B cell (primary cell): ENCODE results near the gene SEMA3A. TPM values are rescaled to one million over a fixed set of nuclear protein-coding genes. Genes with fewer than 3 reads are reported as not detected.

ENCODE experiments used
- ATAC-seq: fragments of 200-7000 bp; cut with Tn5 transposase; one replicate; pipeline ENCODE4 v1.10.0; 2021; ENCODE audit warnings: low read depth, mild to moderate bottlenecking, moderate number of reproducible peaks, moderate library complexity
- CTCF ChIA-PET: fragments of 350-600 bp; sonication (Branson Sonifier 250); formaldehyde crosslinking; loops from one replicate; lab custom pipeline; 2021; ENCODE audit warnings: antibody characterized with exemption, inconsistent platforms; lab: Charles Lee
- POLR2A ChIA-PET: fragments of 350-600 bp; sonication (Branson Sonifier 250); formaldehyde crosslinking; loops from one replicate; lab custom pipeline; 2021; ENCODE audit warnings: antibody characterized with exemption; lab: Charles Lee
- DNase-seq: peaks from one replicate; pipeline ENCODE4 v3.0.0; 2013
- H2AFZ ChIP-seq: 2 replicates; pipeline ENCODE4 v1.6.1; 2012; ENCODE audit warnings: mild to moderate bottlenecking, low read depth, low read length; ENCODE audit not compliant: insufficient read depth, poor library complexity, severe bottlenecking
- H3K27ac ChIP-seq, 2 donors: 1 replicate in 1 of 2; 2 replicates in 1 of 2; pipeline ENCODE4 v1.5.1; 2012 to 2013; ENCODE audit warnings: low read length in 2 of 2, mild to moderate bottlenecking in 2 of 2, moderate library complexity in 1 of 2
- H3K27me3 ChIP-seq, 4 experiments: fragments of 200-600 bp in 1 of 4; sonication (generic) in 1 of 4; replicated peaks in 1 of 4; 1 replicate in 2 of 4; 2 replicates in 2 of 4; pipeline versions ENCODE4 v1.6.1 to v1.7.0; 2013 to 2016; ENCODE audit warnings: low read length in 3 of 4, mild to moderate bottlenecking in 2 of 4, mixed read lengths in 1 of 4, moderate library complexity in 1 of 4; ENCODE audit not compliant: insufficient read depth in 4 of 4, control insufficient read depth in 3 of 4; ENCODE audit errors: control extremely low read depth in 1 of 4
- H3K36me3 ChIP-seq, 2 experiments: replicated peaks in 1 of 2; 1 replicate in 1 of 2; 2 replicates in 1 of 2; pipeline versions ENCODE4 v1.6.1 to v1.7.1; 2013; ENCODE audit warnings: low read length in 1 of 2; ENCODE audit not compliant: insufficient read depth in 2 of 2, control insufficient read depth in 1 of 2; ENCODE audit errors: control extremely low read depth in 1 of 2, extremely low read depth in 1 of 2
- H3K4me1 ChIP-seq, 2 donors: fragments of 200-600 bp in 1 of 2; sonication (generic) in 1 of 2; 1 replicate in 1 of 2; 2 replicates in 1 of 2; pipeline versions ENCODE4 v1.5.1 to v1.6.1; 2013 to 2017; ENCODE audit warnings: low read length in 2 of 2; ENCODE audit not compliant: control insufficient read depth in 2 of 2, insufficient read depth in 2 of 2
- H3K4me2 ChIP-seq: replicated peaks from 2 replicates; pipeline ENCODE3; 2012; ENCODE audit warnings: mild to moderate bottlenecking, low read depth, low read length; ENCODE audit not compliant: poor library complexity, severe bottlenecking
- H3K4me3 ChIP-seq, 5 experiments: fragments of 200-600 bp in 1 of 5; sonication (generic) in 1 of 5; 1 replicate in 3 of 5; 2 replicates in 2 of 5; pipeline versions ENCODE4 v1.5.1 to v1.7.0; 2011 to 2016; ENCODE audit warnings: low read length in 4 of 5, mild to moderate bottlenecking in 4 of 5, low read depth in 2 of 5, control low read depth in 1 of 5, moderate library complexity in 1 of 5; ENCODE audit not compliant: insufficient read depth in 1 of 5; ENCODE audit errors: control extremely low read depth in 1 of 5, extremely low read depth in 1 of 5
- H3K79me2 ChIP-seq: fragments of 200-600 bp; sonication (generic); one replicate; pipeline ENCODE4 v1.6.0; 2016; ENCODE audit warnings: low read length; ENCODE audit not compliant: control insufficient read depth, insufficient read depth
- H3K9ac ChIP-seq: fragments of 200-600 bp; sonication (generic); 2 replicates; pipeline ENCODE4 v1.6.1; 2017; ENCODE audit warnings: mild to moderate bottlenecking, low read length, moderate library complexity
- H3K9me3 ChIP-seq, 3 donors: one replicate each; pipeline versions ENCODE4 v1.6.1 to v1.7.1; 2013; ENCODE audit warnings: low read length in 2 of 3; ENCODE audit not compliant: control insufficient read depth in 2 of 3, insufficient read depth in 1 of 3; ENCODE audit errors: control extremely low read depth in 1 of 3
- H4K20me1 ChIP-seq: 2 replicates; pipeline ENCODE4 v1.6.0; 2012; ENCODE audit warnings: mild to moderate bottlenecking, low read length; ENCODE audit not compliant: insufficient read depth, control insufficient read depth, poor library complexity, severe bottlenecking
- H3K27ac Mint-ChIP-seq: one replicate; pipeline ENCODE4 v1.8.0; 2021; ENCODE audit warnings: mixed read lengths
- H3K27me3 Mint-ChIP-seq: one replicate; pipeline ENCODE4 v1.8.0; 2021; ENCODE audit warnings: mixed read lengths
- H3K4me1 Mint-ChIP-seq: one replicate; pipeline ENCODE4 v1.8.0; 2021; ENCODE audit warnings: mixed read lengths
- H3K4me3 Mint-ChIP-seq: one replicate; pipeline ENCODE4 v1.8.0; 2021; ENCODE audit warnings: mixed read lengths
- H3K9me3 Mint-ChIP-seq: one replicate; pipeline ENCODE4 v1.8.0; 2022; ENCODE audit warnings: mixed read lengths; ENCODE audit not compliant: insufficient read depth
- EZH2 ChIP-seq: IDR thresholded peaks from 2 replicates; pipeline ENCODE4 v1.6.1; 2012; ENCODE audit warnings: borderline replicate concordance, low read depth, mild to moderate bottlenecking, moderate library complexity, low read length; ENCODE audit not compliant: insufficient read depth, poor library complexity, severe bottlenecking
- WGBS: methylation state at CpG from one replicate; pipeline ENCODE4 v1.1.5; 2013; ENCODE audit warnings: missing lambda C conversion rate; ENCODE audit not compliant: insufficient coverage; 5-methylcytosine and 5-hydroxymethylcytosine counted together
- intact Hi-C: fragments of 100-400 bp; cut with micrococcal nuclease; formaldehyde crosslinking; loops from one replicate; pipeline ENCODE4 v1.10.0; 2022
- polyA plus RNA-seq: library from polyadenylated mRNA; depleted of rRNA; stranded (reverse); fragments of >200 nt; gene quantifications from 2 replicates; pipeline ENCODE4 v1.2.3, GENCODE V29; 2012
- total RNA-seq, 2 donors: library from RNA; stranded (reverse); fragments of 120-200 nt in 1 of 2; gene quantifications; 1 replicate in 1 of 2; 2 replicates in 1 of 2; pipeline versions ENCODE4 v1.2.3 to v1.2.4, GENCODE V29; 2013 to 2022
- TF ChIP-seq, protein P1 (sequence below): fragments of 200-600 bp; IDR thresholded peaks from one replicate; pipeline ENCODE4 v1.8.0; 2022; ENCODE audit warnings: antibody characterized with exemption, mild to moderate bottlenecking

Gene SEMA3A
- total and polyA plus RNA-seq, 2 donors (not counting 1 experiment from before 2014, with no cell fraction given): not detected

DNA sequence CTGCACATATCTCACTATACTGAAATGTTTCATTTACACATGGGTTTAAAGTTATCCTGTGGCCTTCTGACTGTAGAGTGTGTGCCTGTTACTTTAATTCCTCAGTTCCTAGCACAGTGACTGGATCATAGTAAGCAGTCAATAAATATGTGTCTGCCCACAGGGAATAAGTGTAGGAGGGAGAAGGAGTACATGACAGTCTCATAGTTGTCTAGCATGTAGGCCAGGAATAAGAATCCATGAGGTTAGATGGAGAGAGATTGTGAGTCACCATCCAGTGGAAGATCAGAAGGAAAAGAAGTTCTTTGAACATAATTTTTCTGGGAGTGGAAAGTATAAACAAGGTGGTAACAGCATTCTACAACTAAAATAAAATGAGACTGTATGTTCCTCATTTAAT is 36.6 kb upstream of the SEMA3A start:
- Histone ChIP-seq H3K4me2 (no peak overlapping the region), H3K27me3 (no peaks in the 10 kb centered on the region), H4K20me1 (no peaks in the 10 kb centered on the region), H3K36me3 (no peaks in the 10 kb centered on the region), H3K9ac (no peak overlapping the region), H3K27ac (no peak overlapping the region), H3K4me3 (no peak overlapping the region), H3K9me3 (no peaks in the 10 kb centered on the region), H3K79me2 (no peaks in the 10 kb centered on the region), H3K4me1 (no peaks in the 10 kb centered on the region), H2AFZ (no peak overlapping the region)
- intact Hi-C loops: no loop called here
- H3K27ac Mint-ChIP-seq: no peak overlapping the region
- no peak overlapping the region for H3K4me3 Mint-ChIP-seq
- H3K9me3 Mint-ChIP-seq: no peaks in the 10 kb centered on the region
- TF ChIP-seq, protein P1, sequence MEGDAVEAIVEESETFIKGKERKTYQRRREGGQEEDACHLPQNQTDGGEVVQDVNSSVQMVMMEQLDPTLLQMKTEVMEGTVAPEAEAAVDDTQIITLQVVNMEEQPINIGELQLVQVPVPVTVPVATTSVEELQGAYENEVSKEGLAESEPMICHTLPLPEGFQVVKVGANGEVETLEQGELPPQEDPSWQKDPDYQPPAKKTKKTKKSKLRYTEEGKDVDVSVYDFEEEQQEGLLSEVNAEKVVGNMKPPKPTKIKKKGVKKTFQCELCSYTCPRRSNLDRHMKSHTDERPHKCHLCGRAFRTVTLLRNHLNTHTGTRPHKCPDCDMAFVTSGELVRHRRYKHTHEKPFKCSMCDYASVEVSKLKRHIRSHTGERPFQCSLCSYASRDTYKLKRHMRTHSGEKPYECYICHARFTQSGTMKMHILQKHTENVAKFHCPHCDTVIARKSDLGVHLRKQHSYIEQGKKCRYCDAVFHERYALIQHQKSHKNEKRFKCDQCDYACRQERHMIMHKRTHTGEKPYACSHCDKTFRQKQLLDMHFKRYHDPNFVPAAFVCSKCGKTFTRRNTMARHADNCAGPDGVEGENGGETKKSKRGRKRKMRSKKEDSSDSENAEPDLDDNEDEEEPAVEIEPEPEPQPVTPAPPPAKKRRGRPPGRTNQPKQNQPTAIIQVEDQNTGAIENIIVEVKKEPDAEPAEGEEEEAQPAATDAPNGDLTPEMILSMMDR: no peak
- TF ChIP-seq EZH2: no peak
- H3K4me1 Mint-ChIP-seq: no peaks in the 10 kb centered on the region
- no peaks in the 10 kb centered on the region for H3K27me3 Mint-ChIP-seq
- no peak for ATAC-seq
- CTCF ChIA-PET: no interaction called here
- DNase-seq: no peak
- POLR2A ChIA-PET: no interaction called here

DNA sequence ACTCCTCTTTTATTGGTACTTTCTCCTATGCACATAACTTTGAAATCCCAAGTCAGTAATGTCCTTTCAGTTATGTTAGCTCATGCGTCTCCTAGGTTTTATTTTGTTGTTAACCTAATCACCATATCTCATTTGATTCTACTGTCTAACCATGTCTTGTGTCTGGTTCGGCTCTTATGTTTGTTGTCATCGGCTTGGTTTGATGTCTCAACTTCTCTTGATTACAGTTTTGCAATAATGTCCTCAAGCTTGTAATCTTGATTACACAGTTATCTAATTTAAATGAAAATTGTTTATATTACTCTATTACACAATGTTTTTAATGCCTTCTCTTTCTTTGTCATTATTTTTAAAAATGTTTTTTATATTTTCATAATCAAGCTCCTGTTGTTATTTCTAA is 35.9 kb upstream of the SEMA3A start:
- no peaks in the 10 kb centered on the region for H3K9me3 Mint-ChIP-seq

More for the DNA sequence above, 35.9 kb upstream of the SEMA3A start:
- Histone ChIP-seq H3K27me3 (no peaks in the 10 kb centered on the region), H3K4me1 (no peaks in the 10 kb centered on the region), H3K27ac (no peak overlapping the region), H3K4me2 (no peak overlapping the region), H3K79me2 (no peaks in the 10 kb centered on the region), H2AFZ (no peak overlapping the region), H3K9me3 (no peaks in the 10 kb centered on the region), H3K9ac (no peak overlapping the region), H4K20me1 (no peaks in the 10 kb centered on the region), H3K36me3 (no peaks in the 10 kb centered on the region), H3K4me3 (no peak overlapping the region)
- Mint-ChIP-seq H3K4me3 (no peak overlapping the region), H3K27me3 (no peaks in the 10 kb centered on the region), H3K4me1 (no peaks in the 10 kb centered on the region), H3K27ac (no peak overlapping the region)
- no peak for DNase-seq
- CTCF ChIA-PET: no interaction called here
- intact Hi-C loops: no loop called here
- no peak for ATAC-seq
- POLR2A ChIA-PET: no interaction called here
- WGBS: no CpG with 5 or more reads among the region's 3 CpGs
- TF ChIP-seq EZH2: no peak
- TF ChIP-seq, protein P1: no peak
